Calu3 (cell line): ENCODE results near the gene MLYCD. TPM values are rescaled to one million over a fixed set of nuclear protein-coding genes. Genes with fewer than 3 reads are reported as not detected.

Experiments used
- BruUV-seq: library from RNA; stranded (reverse); fragments of 400-500 nt; replicated peaks from 2 replicates; lab custom pipeline; 2021; lab: Mats Ljungman, UMichigan
- CTCF ChIA-PET: fragments of 300-600 bp; sonication (Branson Sonifier 250); formaldehyde crosslinking; loops from one replicate; lab custom pipeline; 2022; ENCODE audit warnings: antibody characterized with exemption; lab: Charles Lee
- DNase-seq: peaks from one replicate; pipeline ENCODE4 v3.0.0; 2022
- H3K27ac Mint-ChIP-seq: one replicate; pipeline ENCODE4 v1.8.0; 2022; ENCODE audit warnings: mixed read lengths; ENCODE audit not compliant: unreplicated experiment
- H3K27me3 Mint-ChIP-seq: one replicate; pipeline ENCODE4 v1.8.0; 2022; ENCODE audit warnings: mixed read lengths; ENCODE audit not compliant: unreplicated experiment
- H3K36me3 Mint-ChIP-seq: one replicate; pipeline ENCODE4 v1.8.0; 2022; ENCODE audit warnings: mild to moderate bottlenecking, moderate library complexity, mixed read lengths; ENCODE audit not compliant: insufficient read depth, unreplicated experiment
- H3K4me1 Mint-ChIP-seq: one replicate; pipeline ENCODE4 v1.8.0; 2022; ENCODE audit warnings: mild to moderate bottlenecking, low read depth, mixed read lengths; ENCODE audit not compliant: unreplicated experiment
- H3K4me3 Mint-ChIP-seq: one replicate; pipeline ENCODE4 v1.8.0; 2022; ENCODE audit warnings: mild to moderate bottlenecking, low read depth, moderate library complexity, mixed read lengths; ENCODE audit not compliant: unreplicated experiment
- H3K9me3 Mint-ChIP-seq: one replicate; pipeline ENCODE4 v1.8.0; 2022; ENCODE audit warnings: low read depth, mixed read lengths; ENCODE audit not compliant: unreplicated experiment
- CTCF ChIP-seq: fragments of 200-600 bp; IDR thresholded peaks from one replicate; pipeline ENCODE4 v1.8.0; 2022; ENCODE audit warnings: antibody characterized with exemption; ENCODE audit not compliant: unreplicated experiment
- intact Hi-C: fragments of 100-400 bp; cut with micrococcal nuclease; formaldehyde crosslinking; loops from one replicate; pipeline ENCODE4 v1.10.0; 2022; ENCODE audit not compliant: unreplicated experiment
- total RNA-seq: library from RNA; stranded (reverse); gene quantifications from 2 replicates; pipeline ENCODE4 v1.2.3, GENCODE V29; 2022

MLYCD gene
- total RNA-seq, 1 experiment from 2014 or later, result 10.3 TPM

- CTCF ChIA-PET, result no interaction called here
These were observed 62.7 kb downstream of the MLYCD start for GRCh38 chr16:83961591-83961990.

GRCh38 chr16:83963277-83964119, 64.6 kb downstream of the MLYCD start:
- Mint-ChIP-seq H3K27me3 (peaks cover 13% of the 10 kb centered on the region), H3K27ac (no peak overlapping the region)
- CTCF ChIA-PET, result no interaction called here

More at GRCh38 chr16:83961591-83961990, 62.7 kb downstream of the MLYCD start:
- H3K36me3 Mint-ChIP-seq, result peaks cover 43% of the 10 kb centered on the region
- no peak overlapping the region for H3K4me3 Mint-ChIP-seq
- no peak for DNase-seq
- intact Hi-C loops, result no loop called here
- no peaks in the 10 kb centered on the region for H3K27me3 Mint-ChIP-seq
- no peaks in the 10 kb centered on the region for H3K9me3 Mint-ChIP-seq
- no TSS peak for BruUV-seq
- no peak for TF ChIP-seq CTCF
- no peak overlapping the region for H3K27ac Mint-ChIP-seq
- H3K4me1 Mint-ChIP-seq, result no peaks in the 10 kb centered on the region

GRCh38 chr16:83964684-83965443, 65.9 kb downstream of the MLYCD start:
- CTCF ChIA-PET, result no interaction called here
- BruUV-seq, result no TSS peak
- Mint-ChIP-seq H3K27me3 (peaks cover 25% of the 10 kb centered on the region), H3K36me3 (peaks cover 39% of the 10 kb centered on the region), H3K4me1 (no peaks in the 10 kb centered on the region), H3K27ac (no peak overlapping the region), H3K4me3 (no peak overlapping the region), H3K9me3 (no peaks in the 10 kb centered on the region)
- no peak for DNase-seq
- no peak for TF ChIP-seq CTCF
- intact Hi-C loops, result no loop called here

More at GRCh38 chr16:83963277-83964119, 64.6 kb downstream of the MLYCD start:
- no peak for DNase-seq
- intact Hi-C loops, result no loop called here
- Mint-ChIP-seq H3K9me3 (no peaks in the 10 kb centered on the region), H3K4me3 (no peak overlapping the region), H3K36me3 (peaks cover 41% of the 10 kb centered on the region), H3K4me1 (no peaks in the 10 kb centered on the region)
- no peak for TF ChIP-seq CTCF
- no TSS peak for BruUV-seq

GRCh38 chr16:83965444-83966152, 66.7 kb downstream of the MLYCD start:
- no peak for DNase-seq
- CTCF ChIA-PET, result interaction anchor here (0.8 to 1.3 kb wide), 2 partner anchors 9 to 1367 kb away, joined by 3 to 4 read pairs; no protein-coding TSS in a partner anchor
- H3K4me3 Mint-ChIP-seq, result no peak overlapping the region
- intact Hi-C loops, result no loop called here
- BruUV-seq, result no TSS peak
- peaks cover 38% of the 10 kb centered on the region for H3K36me3 Mint-ChIP-seq
- no peak overlapping the region for H3K27ac Mint-ChIP-seq
- H3K4me1 Mint-ChIP-seq, result no peaks in the 10 kb centered on the region
- TF ChIP-seq CTCF, result no peak
- no peaks in the 10 kb centered on the region for H3K9me3 Mint-ChIP-seq
- H3K27me3 Mint-ChIP-seq, result peaks cover 32% of the 10 kb centered on the region
